HG03442 (cell line): ENCODE results near the gene C16orf95.
"Not testable (repeated sequence)": the region's sequence is repeated elsewhere in the genome, so short reads cannot be mapped to it uniquely, and the experiment has no call there.

Experiments
- ATAC-seq: cut with Tn5 transposase; IDR thresholded peaks from one replicate; pipeline ENCODE4 v1.9.1; 2021; ENCODE audit warnings: mild to moderate bottlenecking, moderate library complexity; ENCODE audit not compliant: unreplicated experiment

The C16orf95 gene

GRCh38 chr16:87316923-87317749 lies at the start of gene C16orf95:
Gene C16orf95 (minus strand): TSS chr16:87317392. CDS start chr16:87317242, 150 bp downstream.
- ATAC-seq: peak; percentile 85

- ATAC-seq: no peak
Observed at GRCh38 chr16:87366930-87367329, 49.7 kb upstream of the C16orf95 start.

GRCh38 chr16:87366288-87366687 lies 49.1 kb upstream of the C16orf95 start:
- no peak for ATAC-seq

GRCh38 chr16:87365021-87365713 lies 48.0 kb upstream of the C16orf95 start:
- no peak for ATAC-seq

- no peak for ATAC-seq
Observed at GRCh38 chr16:87363771-87364455, 46.7 kb upstream of the C16orf95 start.

GRCh38 chr16:87362828-87363559 lies 45.8 kb upstream of the C16orf95 start:
- not testable (repeated sequence) for ATAC-seq

GRCh38 chr16:87361916-87362619 lies 44.9 kb upstream of the C16orf95 start:
- no peak for ATAC-seq

GRCh38 chr16:87360862-87361610 lies 43.8 kb upstream of the C16orf95 start:
- no peak for ATAC-seq

- no peak for ATAC-seq
Observed at GRCh38 chr16:87359121-87359520, 41.9 kb upstream of the C16orf95 start.

- ATAC-seq: no peak
Observed at GRCh38 chr16:87358696-87359095, 41.5 kb upstream of the C16orf95 start.

GRCh38 chr16:87358250-87358649 lies 41.1 kb upstream of the C16orf95 start:
- no peak for ATAC-seq

GRCh38 chr16:87356491-87356853 lies 39.3 kb upstream of the C16orf95 start:
- ATAC-seq: no peak

- no peak for ATAC-seq
Observed at GRCh38 chr16:87353613-87354012, 36.4 kb upstream of the C16orf95 start.

- ATAC-seq: no peak
Observed at GRCh38 chr16:87352818-87353217, 35.6 kb upstream of the C16orf95 start.

GRCh38 chr16:87351320-87351698 lies 34.1 kb upstream of the C16orf95 start:
- no peak for ATAC-seq

GRCh38 chr16:87350681-87351319 lies 33.6 kb upstream of the C16orf95 start:
- ATAC-seq: no peak

- ATAC-seq: no peak
Observed at GRCh38 chr16:87350031-87350430, 32.8 kb upstream of the C16orf95 start.

GRCh38 chr16:87348616-87349157 lies 31.5 kb upstream of the C16orf95 start:
- ATAC-seq: no peak
